Keratinocyte (primary cell): ENCODE measurements around the gene EIF3C.
"Not testable (repeated sequence)": the region's sequence is repeated elsewhere in the genome, so short reads cannot be mapped to it uniquely, and the experiment has no call there.

ENCODE experiments used
- EZH2 ChIP-seq: IDR thresholded peaks from one replicate; pipeline ENCODE4 v1.6.1; 2012; ENCODE audit warnings: inconsistent platforms, mild to moderate bottlenecking, low read length, moderate library complexity
- TF ChIP-seq, protein P1 (sequence below), 3 experiments: IDR thresholded peaks in 1 of 3; conservative IDR thresholded peaks in 1 of 3; optimal IDR thresholded peaks in 1 of 3; 2 replicates in 2 of 3; 3 replicates in 1 of 3; pipeline versions ENCODE3 to v1.5.1; 2011; ENCODE audit warnings: low read length in 3 of 3, mild to moderate bottlenecking in 3 of 3, moderate library complexity in 2 of 3, control low read depth in 1 of 3, inconsistent platforms in 1 of 3; ENCODE audit not compliant: insufficient read depth in 2 of 3; ENCODE audit errors: extremely low read depth in 1 of 3

DNA sequence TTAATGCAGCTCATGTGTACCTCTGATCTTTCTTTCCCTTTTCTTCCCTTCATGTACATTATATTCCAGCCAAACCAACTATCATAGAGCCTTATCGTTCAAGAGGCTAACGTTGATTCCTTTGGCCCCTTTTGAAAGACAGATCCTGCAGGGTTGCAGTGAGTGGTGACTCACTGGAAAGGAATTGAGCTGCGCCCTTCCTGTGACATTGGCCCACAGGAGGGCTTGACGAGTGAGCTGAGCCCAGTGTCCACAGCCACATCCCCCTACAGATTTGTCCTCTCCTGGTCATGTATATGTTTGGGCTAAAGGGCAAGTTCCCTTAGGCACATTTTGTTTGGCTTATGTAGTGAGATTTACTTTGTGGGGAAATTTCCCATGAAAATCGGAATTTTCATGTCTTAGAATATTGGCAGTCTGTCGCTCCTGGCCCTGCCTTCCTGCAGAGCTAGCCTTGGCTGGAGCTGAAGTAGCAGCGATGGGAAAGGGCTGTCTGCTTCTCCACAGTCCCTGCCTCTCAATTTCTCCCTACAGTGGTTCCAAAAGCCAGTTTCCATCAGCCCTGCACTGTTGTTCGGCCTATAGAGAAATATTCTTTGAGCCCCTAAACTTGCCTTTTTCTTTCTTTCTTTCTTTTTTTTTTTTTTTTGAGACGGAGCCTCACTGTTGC, 21.3 kb downstream of the EIF3C start:
- TF ChIP-seq, protein P1, sequence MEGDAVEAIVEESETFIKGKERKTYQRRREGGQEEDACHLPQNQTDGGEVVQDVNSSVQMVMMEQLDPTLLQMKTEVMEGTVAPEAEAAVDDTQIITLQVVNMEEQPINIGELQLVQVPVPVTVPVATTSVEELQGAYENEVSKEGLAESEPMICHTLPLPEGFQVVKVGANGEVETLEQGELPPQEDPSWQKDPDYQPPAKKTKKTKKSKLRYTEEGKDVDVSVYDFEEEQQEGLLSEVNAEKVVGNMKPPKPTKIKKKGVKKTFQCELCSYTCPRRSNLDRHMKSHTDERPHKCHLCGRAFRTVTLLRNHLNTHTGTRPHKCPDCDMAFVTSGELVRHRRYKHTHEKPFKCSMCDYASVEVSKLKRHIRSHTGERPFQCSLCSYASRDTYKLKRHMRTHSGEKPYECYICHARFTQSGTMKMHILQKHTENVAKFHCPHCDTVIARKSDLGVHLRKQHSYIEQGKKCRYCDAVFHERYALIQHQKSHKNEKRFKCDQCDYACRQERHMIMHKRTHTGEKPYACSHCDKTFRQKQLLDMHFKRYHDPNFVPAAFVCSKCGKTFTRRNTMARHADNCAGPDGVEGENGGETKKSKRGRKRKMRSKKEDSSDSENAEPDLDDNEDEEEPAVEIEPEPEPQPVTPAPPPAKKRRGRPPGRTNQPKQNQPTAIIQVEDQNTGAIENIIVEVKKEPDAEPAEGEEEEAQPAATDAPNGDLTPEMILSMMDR (optimal IDR thresholded peaks at IDR 0.05 in 1 of 3, IDR thresholded peaks at IDR 0.05 in 1 of 3, conservative IDR thresholded peaks at IDR 0.05 in 1 of 3; ENCODE audit: extremely low read depth in 1 of 3, insufficient read depth in 2 of 3, low read length in 3 of 3), result not testable (repeated sequence)
- TF ChIP-seq EZH2, result not testable (repeated sequence)
